GOT3 (cell line): ENCODE results near the gene KRTAP3-2.
"Not testable (repeated sequence)": the region's sequence is repeated elsewhere in the genome, so short reads cannot be mapped to it uniquely, and the experiment has no call there.

ENCODE experiments used
- DNase-seq: peaks from one replicate; lab custom pipeline; 2025; ENCODE audit warnings: mixed read lengths; lab: John Stamatoyannopoulos, UW

KRTAP3-2 gene

DNA sequence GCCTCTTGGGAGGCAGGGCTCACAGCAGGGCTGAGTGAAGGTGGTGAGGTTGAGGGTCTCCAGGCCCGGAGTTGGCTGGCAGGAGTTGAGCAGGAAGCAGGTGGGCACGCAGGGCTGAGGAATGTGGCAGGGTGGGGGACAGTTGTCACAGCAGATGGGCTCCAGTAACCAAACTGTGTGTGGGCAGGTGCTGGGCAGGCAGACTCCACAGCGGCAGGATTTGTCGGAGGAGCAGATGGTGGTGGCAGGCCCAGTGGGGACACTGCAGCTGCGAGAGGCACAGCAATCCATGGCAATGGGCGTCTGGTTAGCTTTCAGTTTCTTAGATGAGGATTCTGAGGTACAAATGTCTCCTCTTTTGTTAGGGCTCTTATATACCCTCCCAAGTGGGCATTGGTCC lies at the start of gene KRTAP3-2:
Gene KRTAP3-2, minus strand, starts transcription at position 344 of the 400 bp plus-strand sequence. Its CDS starts 53 bp downstream, at position 291.
- not testable (repeated sequence) for DNase-seq

DNA sequence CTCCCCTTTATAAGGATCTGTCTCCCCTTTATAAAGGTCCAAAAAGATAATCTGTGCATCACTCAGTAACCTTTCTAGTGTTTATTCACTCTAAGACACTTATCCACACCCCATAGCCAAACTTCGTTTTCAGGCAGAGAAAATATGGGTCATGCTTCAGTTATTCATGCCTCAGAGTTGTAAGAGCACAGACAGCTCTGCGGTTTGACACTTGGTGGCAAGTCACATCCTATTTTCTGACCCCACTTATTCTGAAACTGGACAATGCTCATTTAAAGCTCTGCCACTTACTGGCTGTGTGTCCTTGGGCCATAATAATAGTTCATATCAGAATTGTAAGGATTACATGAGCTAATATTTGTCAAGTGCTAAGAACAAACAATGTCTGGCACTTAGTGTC lies 49.4 kb upstream of the KRTAP3-2 start:
- DNase-seq, result no peak

- DNase-seq, result no peak
Measured at GRCh38 chr17:41048441-41048840, 48.7 kb upstream of the KRTAP3-2 start.

- DNase-seq, result not testable (repeated sequence)
Measured at GRCh38 chr17:41046735-41047465, 47.2 kb upstream of the KRTAP3-2 start, which contains the start of gene KRTAP2-1. KRTAP2-1 (minus strand) TSS chr17:41047316; CDS start chr17:41047267, 49 bp downstream.

DNA sequence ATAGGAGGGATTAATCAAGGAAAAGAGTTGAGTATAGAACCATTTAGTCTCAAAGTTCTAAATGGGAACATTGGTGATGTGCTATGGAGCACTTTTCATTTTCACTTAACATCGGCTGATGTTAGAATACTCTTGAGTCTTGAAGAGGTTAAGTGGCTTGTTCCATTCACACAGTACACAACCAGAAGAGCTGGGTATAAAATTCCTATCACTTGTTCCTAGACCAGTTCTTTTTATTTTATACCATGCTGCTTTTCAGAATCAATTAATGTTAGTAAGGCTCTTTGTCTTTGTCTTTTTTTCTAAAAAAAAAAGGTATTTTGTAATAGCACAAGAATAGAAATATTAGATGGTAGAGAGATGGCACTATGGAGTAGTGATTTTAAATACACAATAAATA lies 43.2 kb upstream of the KRTAP3-2 start:
- no peak for DNase-seq

GRCh38 chr17:41040783-41041571 lies 41.3 kb upstream of the KRTAP3-2 start, which contains the start of gene KRTAP1-1:
KRTAP1-1 (minus strand) TSS chr17:41041450; CDS start chr17:41041397, 53 bp downstream.
- not testable (repeated sequence) for DNase-seq

- no peak for DNase-seq
Measured at GRCh38 chr17:41037853-41038350, 38.2 kb upstream of the KRTAP3-2 start.

- not testable (repeated sequence) for DNase-seq
Measured at GRCh38 chr17:41034346-41034935, 34.7 kb upstream of the KRTAP3-2 start, which contains the start of gene KRTAP1-3. KRTAP1-3 (minus strand) TSS chr17:41034874; CDS start chr17:41034821, 53 bp downstream.

DNA sequence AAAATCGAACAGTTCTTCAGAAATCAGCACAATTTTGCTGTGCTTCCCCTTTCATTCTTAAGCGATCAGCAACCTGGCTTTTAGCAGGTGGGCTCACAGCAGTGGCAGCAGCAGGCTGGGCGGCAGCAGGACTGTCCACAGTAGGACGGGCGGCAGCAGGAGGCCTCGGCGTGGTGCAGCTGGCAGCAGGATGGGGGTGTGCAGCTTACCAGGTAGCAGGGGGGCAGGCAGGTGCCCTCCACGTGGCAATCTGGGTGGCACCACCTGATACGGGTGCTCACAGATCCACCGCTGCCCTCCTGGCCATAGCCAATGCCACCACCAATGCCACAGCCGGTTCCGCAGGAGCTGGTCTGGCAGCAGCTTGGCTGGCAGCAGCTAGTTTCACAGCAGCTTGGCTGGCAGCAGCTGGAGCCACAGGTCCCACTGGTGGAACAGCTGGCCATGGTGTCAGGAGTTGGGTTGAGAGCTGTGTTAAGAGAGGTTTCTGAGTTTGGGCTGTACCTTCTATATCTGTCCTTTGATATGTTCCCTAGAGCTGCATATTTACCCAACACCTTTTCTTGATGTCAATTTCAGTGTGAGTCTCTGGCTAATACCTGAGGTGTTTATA lies 30.0 kb upstream of the KRTAP3-2 start, which contains the start of gene KRTAP1-4:
Gene KRTAP1-4, minus strand, starts transcription at position 563 of the 613 bp plus-strand sequence. Its CDS starts 117 bp downstream, at position 446.
- no peak for DNase-seq

GRCh38 chr17:41026715-41027471 lies 27.2 kb upstream of the KRTAP3-2 start, which contains the start of gene KRTAP1-5:
KRTAP1-5 (minus strand) TSS chr17:41027208; CDS start chr17:41027155, 53 bp downstream.
- DNase-seq, result no peak

- no peak for DNase-seq
Measured at GRCh38 chr17:41024697-41025096, 25.0 kb upstream of the KRTAP3-2 start.

DNA sequence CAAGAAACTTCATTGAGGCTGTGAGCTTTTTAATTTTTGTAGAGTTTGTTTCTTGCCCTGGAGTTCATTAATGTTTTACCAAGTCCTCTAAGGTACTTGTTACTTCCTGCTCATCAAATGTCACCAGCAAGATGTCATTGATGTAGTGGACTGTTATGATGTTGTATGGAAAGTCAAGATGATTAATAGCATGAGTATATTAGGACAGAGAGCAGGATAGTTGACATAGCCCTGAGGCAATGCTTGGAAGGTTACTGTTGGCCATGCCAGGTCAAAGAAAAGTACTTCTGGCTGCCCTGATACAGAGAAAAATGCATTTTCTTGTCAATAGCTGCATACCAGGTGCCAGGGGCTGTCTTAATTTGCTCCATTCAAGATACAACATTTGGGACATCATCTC lies 20.6 kb upstream of the KRTAP3-2 start:
- DNase-seq, result no peak

DNA sequence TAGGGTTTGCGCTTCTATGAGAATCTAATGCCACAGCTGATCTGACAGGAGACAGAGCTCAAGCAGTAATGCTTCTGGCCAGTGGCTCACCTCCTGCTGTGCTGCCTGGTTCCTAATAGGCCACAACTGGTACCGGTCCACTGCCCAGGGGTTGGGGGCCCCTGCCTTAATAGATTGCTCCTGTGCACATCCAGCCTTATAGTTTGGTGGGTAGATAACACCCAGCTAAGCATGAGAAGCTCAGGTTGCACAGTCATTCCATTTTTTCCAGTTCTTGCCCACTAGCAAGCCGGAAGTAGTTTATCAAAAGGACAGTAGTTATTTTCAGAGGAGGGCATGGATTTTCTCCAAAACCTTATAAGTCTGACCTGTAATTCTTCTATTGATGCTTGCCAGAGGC lies 19.7 kb upstream of the KRTAP3-2 start:
- no peak for DNase-seq

GRCh38 chr17:41018541-41018940 lies 18.8 kb upstream of the KRTAP3-2 start:
- no peak for DNase-seq

- no peak for DNase-seq
Measured at GRCh38 chr17:41016578-41017215, 17.0 kb upstream of the KRTAP3-2 start.

GRCh38 chr17:41015454-41015853 lies 15.7 kb upstream of the KRTAP3-2 start:
- no peak for DNase-seq

- DNase-seq, result no peak
Measured at GRCh38 chr17:41013606-41014005, 13.9 kb upstream of the KRTAP3-2 start.

DNA sequence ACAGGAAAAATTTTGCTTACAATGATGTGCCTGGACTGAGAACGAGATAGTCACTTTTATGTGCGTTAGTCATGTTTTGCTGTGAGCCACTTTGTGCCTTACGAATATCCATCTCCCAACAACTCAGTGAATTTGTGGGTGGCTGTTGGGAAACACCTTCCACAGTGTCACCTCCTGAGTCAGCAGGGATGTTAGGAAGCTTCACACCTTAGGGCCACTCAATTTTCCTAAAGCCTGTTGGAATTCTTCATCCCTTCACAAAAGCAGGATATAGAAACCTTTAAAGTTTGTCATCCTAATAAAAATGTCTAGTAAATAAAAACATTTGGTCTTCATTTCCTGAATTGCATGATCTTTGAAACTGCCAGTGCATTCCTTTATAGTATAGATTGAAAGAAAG lies 13.5 kb upstream of the KRTAP3-2 start:
- DNase-seq, result no peak

- DNase-seq, result no peak
Measured at GRCh38 chr17:41012326-41013120, 12.8 kb upstream of the KRTAP3-2 start.
